Right lobe of liver (tissue), 6 donors: Measurements from ENCODE around the gene FAM89A. TPM values are rescaled to one million over a fixed set of nuclear protein-coding genes. Genes with fewer than 3 reads are reported as not detected.
A peak's percentile ranks its signal among the peaks of the same experiment; 100 is the strongest.

Experiments used
- ATAC-seq, 4 donors: fragments of 200-7000 bp; cut with Tn5 transposase; one replicate each; pipeline ENCODE4 v1.9.1; 2020; ENCODE audit warnings: mild to moderate bottlenecking in 4 of 4, moderate library complexity in 4 of 4
- DNase-seq, 3 donors: peaks; one replicate each; pipeline ENCODE4 v3.0.0-alpha.2; 2020
- H3K27ac ChIP-seq, 3 donors: fragments of 200-600 bp; one replicate each; pipeline ENCODE4 v1.8.0; 2022
- H3K27me3 ChIP-seq, 2 donors: fragments of 200-600 bp; one replicate each; pipeline ENCODE4 v1.8.0; 2022
- H3K36me3 ChIP-seq, 4 donors: fragments of 200-600 bp; sonication (generic) in 1 of 4; one replicate each; pipeline versions ENCODE4 v1.5.1 to v1.8.0; 2017 to 2022; ENCODE audit warnings: control low read depth in 1 of 4
- H3K4me1 ChIP-seq, 4 donors: fragments of 200-600 bp; sonication (generic) in 1 of 4; one replicate each; pipeline versions ENCODE4 v1.5.1 to v1.8.0; 2017 to 2022; ENCODE audit warnings: control low read depth in 1 of 4
- H3K4me3 ChIP-seq, 3 donors: fragments of 200-600 bp; one replicate each; pipeline ENCODE4 v1.8.0; 2022
- H3K9me3 ChIP-seq, 4 donors: fragments of 200-600 bp; sonication (generic) in 1 of 4; one replicate each; pipeline versions ENCODE4 v1.5.1 to v1.8.0; 2017 to 2022; ENCODE audit warnings: control low read depth in 1 of 4
- POLR2A ChIP-seq: fragments of 450-650 bp; IDR thresholded peaks from one replicate; pipeline ENCODE4 v1.6.1; 2017; ENCODE audit warnings: antibody characterized with exemption, mild to moderate bottlenecking
- WGBS: methylation state at CpG from one replicate; pipeline ENCODE4 v1.1.6; 2018; ENCODE audit warnings: low coverage, low lambda C conversion rate; ENCODE audit not compliant: insufficient coverage; ENCODE audit errors: missing lambda C conversion rate; 5-methylcytosine and 5-hydroxymethylcytosine counted together
- intact Hi-C, 2 donors: fragments of 100-400 bp; cut with DNase I; formaldehyde crosslinking; loops; one replicate each; pipeline versions ENCODE4 v1.11.2 to v1.14.1; 2022
- total RNA-seq, 6 experiments: library from RNA; depleted of rRNA in 2 of 6; stranded (reverse); fragments of >200 nt in 2 of 6; fragmentation: NEBNext Ultra II Directional in 3 of 6; extraction: Animal tissue kit (Norgen Biotek cat#: 25700) in 3 of 6; gene quantifications; one replicate each; pipeline versions ENCODE4 v1.1.0 to v1.2.4, GENCODE V29; 2016 to 2023
- TF ChIP-seq, protein P1 (sequence below), 4 donors: fragments of 200-600 bp in 3 of 4; fragments of 450-650 bp in 1 of 4; IDR thresholded peaks; one replicate each; pipeline versions ENCODE4 v1.5.1 to v1.8.0; 2016 to 2022; ENCODE audit warnings: antibody characterized with exemption in 4 of 4, mild to moderate bottlenecking in 2 of 4
- donor health status: DM: no; HTN: yes; CAD: no.
- donor health status: DM: no; HTN: no; CAD: no.
- donor health status: DM: no; HTN: no; CAD: no.
- donor health status: DM: no; HTN: yes; CAD: no.
- donor health status: DM: no; HTN: yes; CAD: no.

Gene FAM89A
- total RNA-seq, 6 experiments from 2014 or later: 3.7 to 12.8 (median 6.8) TPM

DNA sequence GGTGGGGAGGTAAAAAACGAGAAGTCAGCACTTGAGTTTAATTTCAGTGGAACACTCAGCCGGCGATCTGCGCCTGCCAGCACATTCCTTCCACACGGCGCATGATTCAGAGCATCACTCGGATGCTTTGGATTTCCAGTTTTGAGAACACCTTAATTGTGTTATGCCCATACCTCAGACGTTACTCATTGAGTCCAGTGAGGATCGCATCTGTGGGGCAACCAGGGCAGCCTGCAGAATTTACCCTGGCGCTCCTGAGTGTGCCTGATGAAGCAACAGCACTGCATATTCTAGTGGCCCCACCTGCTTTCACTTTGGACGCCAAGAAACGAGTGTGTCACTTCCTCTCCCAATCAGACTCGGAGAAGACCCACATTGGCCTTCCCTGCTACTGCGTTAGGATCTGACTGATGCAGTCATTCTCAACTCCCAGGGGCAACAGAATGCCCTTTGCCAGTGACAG lies 19.9 kb downstream of the FAM89A start:
- intact Hi-C loops: no loop called here
- DNase-seq (no peak), ATAC-seq (peak in 1 of 4 donors; percentile 19)
- Histone ChIP-seq H3K36me3 (no peaks in the 10 kb centered on the region), H3K9me3 (no peaks in the 10 kb centered on the region), H3K4me3 (no peak overlapping the region), H3K4me1 (no peaks in the 10 kb centered on the region), H3K27me3 (no peaks in the 10 kb centered on the region), H3K27ac (no peak overlapping the region)
- 76% methylated on average over 11 of the region's 14 CpGs for WGBS
- no peak for TF ChIP-seq POLR2A
- TF ChIP-seq, protein P1, sequence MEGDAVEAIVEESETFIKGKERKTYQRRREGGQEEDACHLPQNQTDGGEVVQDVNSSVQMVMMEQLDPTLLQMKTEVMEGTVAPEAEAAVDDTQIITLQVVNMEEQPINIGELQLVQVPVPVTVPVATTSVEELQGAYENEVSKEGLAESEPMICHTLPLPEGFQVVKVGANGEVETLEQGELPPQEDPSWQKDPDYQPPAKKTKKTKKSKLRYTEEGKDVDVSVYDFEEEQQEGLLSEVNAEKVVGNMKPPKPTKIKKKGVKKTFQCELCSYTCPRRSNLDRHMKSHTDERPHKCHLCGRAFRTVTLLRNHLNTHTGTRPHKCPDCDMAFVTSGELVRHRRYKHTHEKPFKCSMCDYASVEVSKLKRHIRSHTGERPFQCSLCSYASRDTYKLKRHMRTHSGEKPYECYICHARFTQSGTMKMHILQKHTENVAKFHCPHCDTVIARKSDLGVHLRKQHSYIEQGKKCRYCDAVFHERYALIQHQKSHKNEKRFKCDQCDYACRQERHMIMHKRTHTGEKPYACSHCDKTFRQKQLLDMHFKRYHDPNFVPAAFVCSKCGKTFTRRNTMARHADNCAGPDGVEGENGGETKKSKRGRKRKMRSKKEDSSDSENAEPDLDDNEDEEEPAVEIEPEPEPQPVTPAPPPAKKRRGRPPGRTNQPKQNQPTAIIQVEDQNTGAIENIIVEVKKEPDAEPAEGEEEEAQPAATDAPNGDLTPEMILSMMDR (IDR thresholded peaks at IDR 0.05): no peak

DNA sequence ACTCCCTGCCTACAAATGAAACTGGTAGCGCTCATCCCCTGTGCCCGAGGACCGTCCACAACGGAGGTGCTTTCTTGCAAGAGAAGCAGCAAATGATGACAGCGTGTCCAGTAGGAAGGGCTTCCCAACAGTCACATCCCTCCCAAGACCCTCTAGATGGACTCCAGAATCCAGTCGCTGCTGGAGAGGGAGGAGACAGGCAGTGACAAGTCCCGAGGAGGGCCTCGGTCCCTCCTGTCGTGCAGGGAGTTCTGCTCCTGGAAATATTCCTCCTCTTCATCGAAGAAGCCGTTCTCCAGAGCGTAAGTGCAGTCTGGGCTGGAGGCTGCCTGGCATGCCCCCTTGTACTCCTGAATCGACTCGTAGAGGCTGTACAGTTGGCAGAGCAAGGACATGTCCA lies 20.3 kb downstream of the FAM89A start:
- H3K4me1 ChIP-seq: no peaks in the 10 kb centered on the region
- DNase-seq: no peak

DNA sequence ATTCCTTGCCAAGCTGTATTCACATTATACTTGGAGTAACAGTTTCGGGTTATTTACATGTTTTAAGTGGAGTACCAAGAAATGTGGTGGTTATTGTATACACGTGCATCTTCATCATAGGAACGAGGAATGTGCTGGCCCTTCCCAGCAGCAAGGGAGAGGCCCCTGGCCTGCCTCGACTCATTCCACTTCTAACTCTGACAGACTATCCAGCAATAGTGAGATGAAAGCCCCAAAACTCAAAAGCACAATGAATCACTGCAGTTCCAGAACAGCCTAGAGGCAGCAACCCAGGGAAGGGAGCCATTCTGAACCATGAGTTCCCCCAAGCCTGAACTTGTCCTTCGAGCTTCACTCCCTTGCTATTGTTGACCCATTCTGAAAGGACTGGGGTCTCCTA lies 23.1 kb downstream of the FAM89A start:
- Histone ChIP-seq H3K27ac (no peak overlapping the region), H3K4me1 (no peaks in the 10 kb centered on the region), H3K9me3 (no peaks in the 10 kb centered on the region), H3K4me3 (no peak overlapping the region), H3K27me3 (no peaks in the 10 kb centered on the region), H3K36me3 (no peaks in the 10 kb centered on the region)
- WGBS: 83% methylated on average over 5 of the region's 5 CpGs
- intact Hi-C loops: no loop called here
- TF ChIP-seq, protein P1 (IDR thresholded peaks at IDR 0.05): no peak
- no peak for TF ChIP-seq POLR2A
- DNase-seq (no peak), ATAC-seq (no peak)

More for the DNA sequence above, 20.3 kb downstream of the FAM89A start:
- intact Hi-C loops: no loop called here
- H3K4me3 ChIP-seq: no peak overlapping the region
- TF ChIP-seq POLR2A: no peak
- TF ChIP-seq, protein P1 (IDR thresholded peaks at IDR 0.05): no peak
- ATAC-seq: no peak
- H3K9me3 ChIP-seq: no peaks in the 10 kb centered on the region
- H3K36me3 ChIP-seq: no peaks in the 10 kb centered on the region
- 91% methylated on average over 4 of the region's 14 CpGs for WGBS
- H3K27me3 ChIP-seq: no peaks in the 10 kb centered on the region
- no peak overlapping the region for H3K27ac ChIP-seq

DNA sequence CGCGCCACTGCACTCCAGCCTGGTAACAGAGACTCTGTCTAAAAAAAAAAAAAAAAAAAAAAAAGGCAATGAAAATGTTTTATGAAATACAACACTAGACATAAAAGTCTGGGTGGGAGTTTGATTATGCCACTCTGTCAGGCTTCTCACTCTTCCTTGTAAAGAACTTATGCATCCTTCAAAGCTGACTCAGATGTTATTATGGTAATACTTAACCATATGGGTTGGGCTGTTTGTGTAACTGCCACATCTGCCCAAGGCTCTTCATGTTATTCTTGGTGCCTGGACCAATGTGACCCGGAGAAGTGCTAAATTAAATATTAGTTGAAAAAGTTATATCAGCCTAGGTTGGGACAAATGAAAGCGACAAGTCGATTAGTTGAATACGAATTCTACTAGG lies 23.8 kb downstream of the FAM89A start:
- no peak overlapping the region for H3K27ac ChIP-seq
- DNase-seq: no peak
- no peaks in the 10 kb centered on the region for H3K36me3 ChIP-seq
- H3K27me3 ChIP-seq: no peaks in the 10 kb centered on the region
- H3K4me1 ChIP-seq: no peaks in the 10 kb centered on the region
- WGBS: 94% methylated on average over 6 of the region's 6 CpGs
- H3K4me3 ChIP-seq: no peak overlapping the region
- H3K9me3 ChIP-seq: no peaks in the 10 kb centered on the region
- no peak for TF ChIP-seq POLR2A
- TF ChIP-seq, protein P1 (IDR thresholded peaks at IDR 0.05): no peak
- no peak for ATAC-seq
- intact Hi-C loops: no loop called here
